ENCODE measurements around the gene SNX3. TPM values are rescaled to one million over a fixed set of nuclear protein-coding genes. Genes with fewer than 3 reads are reported as not detected.
"Not testable (repeated sequence)": the region's sequence is repeated elsewhere in the genome, so short reads cannot be mapped to it uniquely, and the experiment has no call there.

The SNX3 gene
- polyA plus RNA-seq (2012; ENCODE audit: low read depth, missing spikeins): 68.9 TPM

- peak; percentile 99 for FAIRE-seq
- TF ChIP-seq TAF1 (IDR thresholded peaks at IDR 0.05; ENCODE audit: low read depth, low read length) (peak; percentile 88), SPI1 (IDR thresholded peaks at IDR 0.05; ENCODE audit: low read depth, low read length) (peak; percentile 34; the same call in 1 of the 2 replicates), POLR2A (IDR thresholded peaks at IDR 0.05; ENCODE audit: low read depth, low read length) (peak; percentile 86), POU2F2 (IDR thresholded peaks at IDR 0.05; ENCODE audit: low read depth, low read length) (peak; percentile 53; the same call in 1 of the 2 replicates), PAX5 (IDR thresholded peaks at IDR 0.05; ENCODE audit: insufficient read depth, low read length, severe bottlenecking) (no peak), POLR2AphosphoS5 (IDR thresholded peaks at IDR 0.05; ENCODE audit: low read depth, low read length) (peak; percentile 79)
- peak; percentile 87 for DNase-seq (ENCODE audit: insufficient read length, low spot score)
Measured at GRCh38 chr6:108260809-108261569, at the start of gene SNX3. SNX3 (minus strand) TSS chr6:108261040; CDS start chr6:108260921, 119 bp downstream.

- no peak for DNase-seq (ENCODE audit: insufficient read length, low spot score)
- TF ChIP-seq PAX5 (IDR thresholded peaks at IDR 0.05; ENCODE audit: insufficient read depth, low read length, severe bottlenecking): no peak
- TF ChIP-seq SPI1 (IDR thresholded peaks at IDR 0.05; ENCODE audit: low read depth, low read length): peak; percentile 63
- FAIRE-seq: no peak
Measured at GRCh38 chr6:108309844-108310243, 49.0 kb upstream of the SNX3 start.

DNA sequence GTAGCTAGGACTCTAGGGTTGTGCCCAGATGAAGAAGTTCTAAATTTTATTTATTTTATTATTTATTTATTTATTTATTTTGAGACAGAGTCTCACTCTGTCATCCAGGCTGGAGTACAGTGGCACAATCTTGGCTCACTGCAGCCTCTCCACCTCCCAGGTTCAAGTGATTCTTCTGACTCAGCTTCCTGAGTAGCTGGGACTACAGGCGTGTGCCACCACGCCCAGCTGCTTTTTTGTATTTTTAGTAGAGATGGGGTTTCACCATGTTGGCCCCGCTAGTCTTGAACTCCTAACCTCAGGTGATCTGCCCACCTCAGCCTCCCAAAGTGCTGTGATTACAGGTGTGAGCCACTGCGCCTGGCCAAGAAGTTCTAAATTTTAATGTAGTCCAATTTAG lies 47.8 kb upstream of the SNX3 start:
- DNase-seq (ENCODE audit: insufficient read length, low spot score); FAIRE-seq: not testable (repeated sequence)

DNA sequence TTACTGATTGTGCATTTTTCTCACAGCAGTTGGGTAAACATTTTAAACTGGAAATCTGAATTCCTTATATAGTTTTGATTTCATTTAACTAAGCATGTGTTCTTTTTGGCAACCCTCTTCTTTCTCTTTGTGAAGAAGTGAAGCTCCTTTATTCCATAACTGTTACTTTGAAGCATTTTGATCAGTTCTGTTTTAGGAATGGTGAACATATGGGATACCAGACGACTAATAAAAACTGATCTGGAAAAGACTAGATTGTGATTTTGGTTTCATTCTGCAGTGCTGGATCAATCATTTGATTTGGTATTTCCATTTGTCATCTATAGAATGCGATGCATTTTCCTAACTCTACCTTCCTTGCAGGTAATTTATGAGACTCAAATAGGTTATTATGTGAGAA lies 43.8 kb upstream of the SNX3 start:
- FAIRE-seq (no peak), DNase-seq (ENCODE audit: insufficient read length, low spot score) (no peak)
- TF ChIP-seq SPI1 (IDR thresholded peaks at IDR 0.05; ENCODE audit: low read depth, low read length): no peak
- no peak for TF ChIP-seq POU2F2 (IDR thresholded peaks at IDR 0.05; ENCODE audit: low read depth, low read length)

DNA sequence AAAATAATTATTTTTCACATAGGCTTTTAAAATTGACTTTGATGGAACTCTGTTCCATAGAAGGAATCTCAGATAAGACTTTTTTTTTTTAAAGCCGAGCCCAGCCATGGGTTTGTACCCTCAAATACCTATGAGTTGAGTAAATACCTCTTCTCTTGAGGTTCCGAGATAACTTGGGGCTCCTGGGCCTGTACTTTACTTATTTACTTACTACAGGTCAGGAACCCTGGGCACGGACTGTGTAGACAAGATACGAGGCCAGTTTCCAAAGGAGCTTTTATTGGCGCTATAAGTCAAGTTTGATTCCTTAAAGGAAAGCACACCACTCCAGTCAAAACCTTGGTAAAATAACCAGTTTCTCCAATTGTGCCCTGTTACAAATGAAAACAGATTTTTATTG lies 41.5 kb upstream of the SNX3 start:
- DNase-seq (ENCODE audit: insufficient read length, low spot score) (no peak), FAIRE-seq (no peak)
- TF ChIP-seq POU2F2 (IDR thresholded peaks at IDR 0.05; ENCODE audit: low read depth, low read length) (no peak), TAF1 (IDR thresholded peaks at IDR 0.05; ENCODE audit: low read depth, low read length) (no peak), PAX5 (IDR thresholded peaks at IDR 0.05; ENCODE audit: insufficient read depth, low read length, severe bottlenecking) (no peak), SPI1 (IDR thresholded peaks at IDR 0.05; ENCODE audit: low read depth, low read length) (no peak), POLR2AphosphoS5 (IDR thresholded peaks at IDR 0.05; ENCODE audit: low read depth, low read length) (no peak), POLR2A (IDR thresholded peaks at IDR 0.05; ENCODE audit: low read depth, low read length) (no peak)

DNA sequence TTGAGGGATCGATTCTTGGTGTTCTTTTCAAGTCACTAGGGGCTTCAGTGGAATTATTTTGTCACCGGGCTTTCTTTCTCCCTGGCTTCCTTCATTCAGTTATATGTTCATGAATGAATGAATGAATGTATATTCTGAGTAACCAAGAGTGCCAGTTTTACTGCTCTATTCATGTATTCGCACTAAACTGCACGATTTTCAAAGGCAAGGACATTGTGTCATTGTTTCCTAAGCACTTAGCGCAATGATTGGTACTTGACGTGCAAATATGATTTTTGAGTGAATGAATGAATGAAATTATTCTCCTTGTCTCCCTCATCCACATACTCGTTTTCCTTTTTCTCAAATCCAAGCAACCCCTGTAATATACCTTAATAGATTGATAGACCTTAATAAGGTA lies 34.8 kb upstream of the SNX3 start:
- FAIRE-seq (peak; percentile 66), DNase-seq (ENCODE audit: insufficient read length, low spot score) (no peak)
- TF ChIP-seq PAX5 (IDR thresholded peaks at IDR 0.05; ENCODE audit: insufficient read depth, low read length, severe bottlenecking): no peak
- TF ChIP-seq POLR2AphosphoS5 (IDR thresholded peaks at IDR 0.05; ENCODE audit: low read depth, low read length): no peak
- no peak for TF ChIP-seq POLR2A (IDR thresholded peaks at IDR 0.05; ENCODE audit: low read depth, low read length)

DNA sequence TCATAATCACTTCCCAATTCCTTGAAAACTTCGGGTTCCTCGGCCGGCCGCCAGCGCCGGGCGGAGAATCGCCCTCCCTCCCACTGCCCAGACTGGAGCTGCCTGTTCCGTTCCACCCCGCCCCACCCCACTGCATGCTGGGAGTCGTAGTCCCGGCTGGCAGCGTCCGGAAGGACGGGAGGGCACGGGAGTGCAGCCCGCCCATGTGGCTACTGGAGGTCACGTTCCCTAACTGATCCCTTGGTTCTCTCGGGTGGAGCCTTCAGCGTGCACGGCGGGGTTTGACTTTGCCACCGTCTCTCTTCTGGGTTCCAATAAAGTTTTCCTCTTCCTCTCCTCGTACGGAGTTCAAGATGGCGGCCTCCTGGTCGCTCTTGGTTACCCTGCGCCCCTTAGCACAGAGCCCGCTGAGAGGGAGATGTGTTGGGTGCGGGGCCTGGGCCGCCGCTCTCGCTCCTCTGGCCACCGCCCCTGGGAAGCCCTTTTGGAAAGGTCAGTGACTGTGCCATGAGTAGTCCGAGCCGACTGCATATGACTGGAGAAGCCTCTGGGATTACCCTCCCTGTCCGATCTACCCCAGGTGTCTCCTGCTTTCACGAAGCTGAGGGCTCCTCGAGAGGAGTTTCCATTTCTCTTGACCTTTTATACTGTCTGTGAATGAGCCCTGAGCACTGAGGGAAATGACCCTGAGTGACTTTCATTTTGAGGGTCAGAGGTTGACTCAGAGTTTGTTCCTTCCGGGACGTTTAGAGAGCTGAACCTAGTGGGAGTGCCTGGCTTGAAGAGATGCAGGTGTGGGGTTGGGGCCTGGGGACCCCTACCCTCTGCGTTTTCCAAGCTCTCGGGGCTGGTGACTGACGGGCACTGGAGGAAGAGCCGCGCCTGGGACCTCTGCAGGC lies 34.1 kb upstream of the SNX3 start, which contains the start of gene AFG1L:
AFG1L (plus strand) TSS at position 328 of the 899 bp plus-strand sequence; CDS start at position 354, 26 bp downstream.
- TF ChIP-seq SPI1 (IDR thresholded peaks at IDR 0.05; ENCODE audit: low read depth, low read length) (no peak), POLR2A (IDR thresholded peaks at IDR 0.05; ENCODE audit: low read depth, low read length) (peak; percentile 43; the same call in 1 of the 2 replicates), TAF1 (IDR thresholded peaks at IDR 0.05; ENCODE audit: low read depth, low read length) (peak; percentile 52), POU2F2 (IDR thresholded peaks at IDR 0.05; ENCODE audit: low read depth, low read length) (peak; percentile 45; the same call in 1 of the 2 replicates), POLR2AphosphoS5 (IDR thresholded peaks at IDR 0.05; ENCODE audit: low read depth, low read length) (peak; percentile 64; the same call in 1 of the 2 replicates), PAX5 (IDR thresholded peaks at IDR 0.05; ENCODE audit: insufficient read depth, low read length, severe bottlenecking) (no peak)
- FAIRE-seq: peak; percentile 97
- DNase-seq (ENCODE audit: insufficient read length, low spot score): peak; percentile 77

DNA sequence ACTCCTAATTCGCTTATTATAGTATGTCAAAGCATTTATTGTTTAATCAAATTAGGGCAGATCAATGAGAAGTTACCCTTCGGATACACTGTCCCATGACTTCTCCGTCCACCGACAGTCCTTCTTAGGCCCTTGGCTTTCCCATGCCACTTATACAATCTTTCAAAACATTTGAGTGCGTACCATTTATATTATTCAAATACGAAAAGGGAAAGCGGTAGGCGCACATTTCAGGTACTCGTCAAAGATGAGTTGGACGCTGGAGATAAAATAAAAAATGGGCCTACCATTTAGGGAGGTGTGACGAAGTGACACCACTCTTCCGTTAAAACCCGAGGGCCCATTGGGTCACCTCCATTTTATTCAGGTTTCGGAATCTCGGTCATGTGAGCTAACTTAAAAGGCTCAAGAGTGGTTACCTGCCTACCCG lies 33.5 kb upstream of the SNX3 start:
- TF ChIP-seq POLR2AphosphoS5 (IDR thresholded peaks at IDR 0.05; ENCODE audit: low read depth, low read length) (no peak), POLR2A (IDR thresholded peaks at IDR 0.05; ENCODE audit: low read depth, low read length) (no peak), PAX5 (IDR thresholded peaks at IDR 0.05; ENCODE audit: insufficient read depth, low read length, severe bottlenecking) (no peak), SPI1 (IDR thresholded peaks at IDR 0.05; ENCODE audit: low read depth, low read length) (no peak), POU2F2 (IDR thresholded peaks at IDR 0.05; ENCODE audit: low read depth, low read length) (no peak), TAF1 (IDR thresholded peaks at IDR 0.05; ENCODE audit: low read depth, low read length) (no peak)
- DNase-seq (ENCODE audit: insufficient read length, low spot score) (no peak), FAIRE-seq (peak; percentile 40)

DNA sequence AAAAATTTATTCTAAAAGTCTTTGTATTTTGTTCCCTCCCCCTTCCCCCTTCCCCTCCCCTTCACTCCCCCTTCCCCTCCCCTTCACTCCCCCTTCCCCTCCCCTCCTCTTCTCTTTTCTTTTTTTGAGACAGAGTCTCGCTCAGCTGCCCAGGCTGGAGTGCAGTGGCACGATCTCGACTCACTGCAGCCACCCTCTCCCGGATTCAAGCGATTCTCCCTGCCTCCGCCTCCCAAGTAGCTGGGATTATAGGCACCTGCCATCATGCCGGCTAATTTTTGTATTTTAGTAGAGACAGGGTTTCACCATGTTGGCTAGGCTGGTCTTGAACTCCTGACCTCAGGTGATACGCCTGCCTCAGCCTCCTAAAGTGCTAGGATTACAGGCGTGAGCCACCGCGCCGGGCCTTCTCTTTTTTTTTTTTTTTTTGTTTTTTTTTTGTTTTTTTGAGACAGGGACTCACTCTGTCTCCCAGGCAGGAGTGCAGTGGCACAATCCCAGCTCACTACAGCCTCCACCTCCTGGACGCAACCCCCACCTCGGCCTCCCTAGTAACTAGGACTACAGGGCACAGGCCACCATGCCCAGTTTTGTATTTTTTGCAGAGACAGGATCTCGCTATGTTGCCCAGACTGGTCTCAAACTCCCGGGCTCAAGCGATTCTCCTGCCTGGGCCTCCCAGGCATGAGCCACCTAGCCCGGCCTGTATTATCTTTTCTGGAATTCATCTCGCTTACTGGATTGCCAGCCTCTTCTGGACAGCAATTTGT lies 32.9 kb upstream of the SNX3 start:
- DNase-seq (ENCODE audit: insufficient read length, low spot score) (no peak), FAIRE-seq (no peak)
- TF ChIP-seq PAX5 (IDR thresholded peaks at IDR 0.05; ENCODE audit: insufficient read depth, low read length, severe bottlenecking) (no peak), POU2F2 (IDR thresholded peaks at IDR 0.05; ENCODE audit: low read depth, low read length) (no peak), POLR2A (IDR thresholded peaks at IDR 0.05; ENCODE audit: low read depth, low read length) (no peak), TAF1 (IDR thresholded peaks at IDR 0.05; ENCODE audit: low read depth, low read length) (no peak), SPI1 (IDR thresholded peaks at IDR 0.05; ENCODE audit: low read depth, low read length) (no peak), POLR2AphosphoS5 (IDR thresholded peaks at IDR 0.05; ENCODE audit: low read depth, low read length) (no peak)

DNA sequence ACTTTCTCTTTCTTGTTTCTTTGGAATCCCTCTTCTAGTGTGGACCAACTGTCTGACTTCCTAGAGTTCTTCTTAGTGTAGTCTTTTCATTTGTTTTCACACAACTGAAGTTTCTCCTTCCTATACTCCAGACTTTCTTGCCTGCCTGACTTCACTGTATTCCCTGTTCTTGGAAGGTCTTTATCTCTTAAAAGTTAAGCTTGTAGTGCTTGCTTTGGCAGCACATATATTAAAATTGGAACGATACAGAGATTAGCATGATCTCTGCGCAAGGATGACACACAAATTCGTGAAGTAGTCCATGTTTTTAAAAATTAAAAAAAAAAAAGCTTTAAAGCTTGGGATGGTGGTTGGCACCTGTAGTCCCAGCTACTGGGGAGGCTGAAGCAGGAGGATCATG lies 31.7 kb upstream of the SNX3 start:
- not testable (repeated sequence) for DNase-seq (ENCODE audit: insufficient read length, low spot score); FAIRE-seq

Measured in GM12891 (cell line).